HepG2 (cell line): ENCODE measurements around the gene MYO3A. TPM values are rescaled to one million over a fixed set of nuclear protein-coding genes. Genes with fewer than 3 reads are reported as not detected.

Experiments
- ATAC-seq: fragments of 200-7000 bp; cut with Tn5 transposase; 3 replicates; pipeline ENCODE4 v1.9.1; 2020; ENCODE audit warnings: mild to moderate bottlenecking, moderate library complexity
- BruUV-seq: library from RNA; stranded (reverse); fragments of 400-500 nt; replicated peaks from 2 replicates; lab custom pipeline; 2021; lab: Mats Ljungman, UMichigan
- CTCF ChIA-PET: fragments of 300-600 bp; formaldehyde crosslinking; extraction: SDS; loops from one replicate; lab custom pipeline; 2021; ENCODE audit warnings: low total read pairs, inconsistent platforms, low intra/inter-chr PET ratio; lab: Yijun Ruan, JAX
- POLR2A ChIA-PET: fragments of 350-600 bp; sonication (Branson Sonifier 250); formaldehyde crosslinking; loops from one replicate; lab custom pipeline; 2020; ENCODE audit warnings: antibody characterized with exemption, inconsistent platforms; lab: Yijun Ruan, JAX
- DNase-seq: peaks from one replicate; pipeline ENCODE4 v3.0.0-alpha.2; 2015; ENCODE audit warnings: low spot score
- FAIRE-seq: peaks from 3 replicates; lab custom pipeline; 2011; peaks lifted over from hg19 to GRCh38; lab: Jason Lieb, UNC
- H2AFZ ChIP-seq: one replicate; pipeline ENCODE4 v1.6.1; 2011; ENCODE audit warnings: low read length, inconsistent platforms
- H3K27ac ChIP-seq: fragments of 300-600 bp; 3 replicates; pipeline ENCODE4 v1.8.0; 2011; ENCODE audit warnings: mixed run types, mild to moderate bottlenecking, mixed read lengths, low read length, inconsistent platforms; ENCODE audit not compliant: insufficient read depth; ENCODE audit errors: extremely low read length
- H3K27me3 ChIP-seq, 2 experiments: fragments of 200-600 bp in 1 of 2; 2 replicates in 1 of 2; 3 replicates in 1 of 2; pipeline versions ENCODE4 v1.6.0 to v1.8.0; 2011; ENCODE audit warnings: low read length in 2 of 2, mild to moderate bottlenecking in 2 of 2, moderate library complexity in 2 of 2, inconsistent platforms in 1 of 2; ENCODE audit not compliant: insufficient read depth in 2 of 2, control insufficient read depth in 1 of 2
- H3K36me3 ChIP-seq, 2 experiments: fragments of 200-600 bp in 1 of 2; replicated peaks in 1 of 2; 2 replicates in 1 of 2; 3 replicates in 1 of 2; pipeline versions ENCODE4 v1.5.1 to v1.8.0; 2011; ENCODE audit warnings: low read length in 2 of 2, inconsistent platforms in 1 of 2; ENCODE audit not compliant: insufficient read depth in 2 of 2, control insufficient read depth in 1 of 2
- H3K4me1 ChIP-seq: 2 replicates; pipeline ENCODE4 v1.5.1; 2012; ENCODE audit warnings: low read length, inconsistent platforms; ENCODE audit not compliant: insufficient read depth
- H3K4me2 ChIP-seq: 2 replicates; pipeline ENCODE4 v1.6.0; 2011; ENCODE audit warnings: low read depth, low read length, inconsistent platforms
- H3K4me3 ChIP-seq, 3 experiments: fragments of 200-600 bp in 1 of 3; sonication (generic), shearing (Covaris generic) in 1 of 3; replicated peaks in 1 of 3; 2 replicates each; pipeline ENCODE4 v1.5.1; 2011 to 2016; ENCODE audit warnings: low read length in 3 of 3, inconsistent platforms in 2 of 3, low read depth in 2 of 3, mild to moderate bottlenecking in 2 of 3, control low read depth in 1 of 3, mixed read lengths in 1 of 3; ENCODE audit not compliant: insufficient read depth in 1 of 3
- H3K79me2 ChIP-seq: one replicate; pipeline ENCODE4 v1.6.1; 2011; ENCODE audit warnings: low read length, inconsistent platforms; ENCODE audit not compliant: insufficient read depth
- H3K9ac ChIP-seq: 2 replicates; pipeline ENCODE4 v1.6.0; 2011; ENCODE audit warnings: mild to moderate bottlenecking, low read depth, low read length, inconsistent platforms; ENCODE audit not compliant: insufficient read depth
- H3K9me3 ChIP-seq: 2 replicates; pipeline ENCODE4 v1.5.1; 2012; ENCODE audit warnings: mild to moderate bottlenecking, low read length
- H4K20me1 ChIP-seq: 2 replicates; pipeline ENCODE4 v1.6.0; 2011; ENCODE audit warnings: inconsistent platforms, mild to moderate bottlenecking, low read length, moderate library complexity; ENCODE audit not compliant: insufficient read depth
- ELF4 ChIP-seq: sonication (generic); formaldehyde crosslinking; IDR thresholded peaks from 2 replicates; pipeline ENCODE4 v1.5.0; 2020; ENCODE audit warnings: missing genetic modification reagents, mild to moderate bottlenecking, moderate library complexity, borderline replicate concordance
- GFI1 ChIP-seq: sonication (generic); formaldehyde crosslinking; IDR thresholded peaks from 2 replicates; pipeline ENCODE4 v1.5.0; 2020; ENCODE audit warnings: missing genetic modification reagents, mild to moderate bottlenecking, borderline replicate concordance
- NFRKB ChIP-seq: fragments of 450-650 bp; IDR thresholded peaks from 2 replicates; pipeline ENCODE4 v1.6.1; 2017
- SRY ChIP-seq: sonication (generic); formaldehyde crosslinking; IDR thresholded peaks from 2 replicates; pipeline ENCODE4 v1.8.0; 2022; ENCODE audit warnings: mild to moderate bottlenecking, missing genetic modification reagents
- ZNF101 ChIP-seq: sonication (generic); formaldehyde crosslinking; IDR thresholded peaks from 2 replicates; pipeline ENCODE4 v1.4.0; 2020; ENCODE audit warnings: mild to moderate bottlenecking, low read depth, missing genetic modification reagents, borderline replicate concordance
- ZNF501 ChIP-seq: sonication (generic); formaldehyde crosslinking; IDR thresholded peaks from 2 replicates; pipeline ENCODE4 v1.5.1; 2020; ENCODE audit warnings: mild to moderate bottlenecking, moderate library complexity, missing genetic modification reagents
- WGBS: methylation state at CpG from one replicate; pipeline ENCODE4 v1.1.6; 2017; ENCODE audit warnings: low lambda C conversion rate; 5-methylcytosine and 5-hydroxymethylcytosine counted together
- in situ Hi-C: cut with HindIII; loops from 2 replicates; pipeline ENCODE4 v1.10.0; 2017; ENCODE audit warnings: low pct_unique_long_range_greater_than_20kb; ENCODE audit not compliant: extremely low pct_ligation_motif_present
- intact Hi-C: fragments of 100-400 bp; cut with micrococcal nuclease; formaldehyde crosslinking; loops from one replicate; pipeline ENCODE4 v1.10.0; 2022; ENCODE audit not compliant: unreplicated experiment
- polyA plus RNA-seq, 8 experiments: library from polyadenylated mRNA; depleted of rRNA in 3 of 8; stranded (reverse) in 7 of 8; unstranded in 1 of 8; fragments of >200 nt; fragmentation: Illumina TruSeq in 4 of 8; extraction: Trizol in 4 of 8; gene quantifications; 2 replicates each; pipeline versions ENCODE4 v1.2.1 to v1.2.3, GENCODE V29; 2011 to 2016; ENCODE audit warnings: low read depth in 4 of 8, missing spikeins in 1 of 8, mixed read lengths in 1 of 8; ENCODE audit not compliant: insufficient read depth in 1 of 8
- total RNA-seq, 5 experiments: library from RNA; depleted of rRNA; stranded (reverse); fragments of >200 nt; fragmentation: Illumina TruSeq; extraction: Trizol; gene quantifications; 2 replicates each; pipeline ENCODE4 v1.2.3, GENCODE V29; 2016; ENCODE audit warnings: low read depth in 1 of 5

Gene MYO3A
- total and polyA plus RNA-seq, 2 of the 13 experiments (the other 11 are each of a cell fraction or from before 2014, with no cell fraction given) = not detected

GRCh38 chr10:26087666-26088065 lies 153.6 kb downstream of the MYO3A start:
- H3K9me3 ChIP-seq = no peaks in the 10 kb centered on the region
- in situ Hi-C loops = no loop called here
- POLR2A ChIA-PET = no interaction called here
- no peaks in the 10 kb centered on the region for H3K36me3 ChIP-seq
- DNase-seq (no peak), FAIRE-seq (no peak)
- no peaks in the 10 kb centered on the region for H3K27me3 ChIP-seq
- intact Hi-C loops = no loop called here
- 0% methylated on average over 3 of the region's 3 CpGs for WGBS
- H3K4me2 ChIP-seq = no peak overlapping the region
- H3K9ac ChIP-seq = no peak overlapping the region
- H4K20me1 ChIP-seq = no peaks in the 10 kb centered on the region
- no TSS peak for BruUV-seq
- H3K27ac ChIP-seq = no peak overlapping the region
- H3K4me3 ChIP-seq = no peak overlapping the region
- H3K79me2 ChIP-seq = no peaks in the 10 kb centered on the region
- H2AFZ ChIP-seq = no peak overlapping the region
- TF ChIP-seq ZNF501 (no peak), GFI1 (no peak), SRY (CRISPR knock-in tag) (no peak)
- TF ChIP-seq, all 625 proteins: peak for 0
- H3K4me1 ChIP-seq = no peaks in the 10 kb centered on the region
- ATAC-seq = no peak
- CTCF ChIA-PET = no interaction called here

GRCh38 chr10:26090026-26090425 lies 156.0 kb downstream of the MYO3A start:
- POLR2A ChIA-PET = no interaction called here
- H3K4me3 ChIP-seq = no peak overlapping the region
- no peaks in the 10 kb centered on the region for H3K36me3 ChIP-seq
- intact Hi-C loops = no loop called here
- no peak for ATAC-seq
- H3K9me3 ChIP-seq = no peaks in the 10 kb centered on the region
- CTCF ChIA-PET = no interaction called here
- no TSS peak for BruUV-seq
- no peak overlapping the region for H3K27ac ChIP-seq
- no peak overlapping the region for H3K9ac ChIP-seq
- FAIRE-seq = no peak
- H3K27me3 ChIP-seq = no peaks in the 10 kb centered on the region
- H2AFZ ChIP-seq = no peak overlapping the region
- DNase-seq = no peak
- H3K4me1 ChIP-seq = no peaks in the 10 kb centered on the region
- H4K20me1 ChIP-seq = no peaks in the 10 kb centered on the region
- H3K4me2 ChIP-seq = no peak overlapping the region
- H3K79me2 ChIP-seq = no peaks in the 10 kb centered on the region
- WGBS = 32% methylated on average over 5 of the region's 5 CpGs
- TF ChIP-seq ZNF101 (CRISPR knock-in tag) (no peak), ELF4 (CRISPR knock-in tag) (no peak), NFRKB (no peak)
- in situ Hi-C loops = no loop called here
